ENCODE measurements around the gene BTBD19.
"Not testable (repeated sequence)": the region's sequence is repeated elsewhere in the genome, so short reads cannot be mapped to it uniquely, and the experiment has no call there.

Gene BTBD19

DNA sequence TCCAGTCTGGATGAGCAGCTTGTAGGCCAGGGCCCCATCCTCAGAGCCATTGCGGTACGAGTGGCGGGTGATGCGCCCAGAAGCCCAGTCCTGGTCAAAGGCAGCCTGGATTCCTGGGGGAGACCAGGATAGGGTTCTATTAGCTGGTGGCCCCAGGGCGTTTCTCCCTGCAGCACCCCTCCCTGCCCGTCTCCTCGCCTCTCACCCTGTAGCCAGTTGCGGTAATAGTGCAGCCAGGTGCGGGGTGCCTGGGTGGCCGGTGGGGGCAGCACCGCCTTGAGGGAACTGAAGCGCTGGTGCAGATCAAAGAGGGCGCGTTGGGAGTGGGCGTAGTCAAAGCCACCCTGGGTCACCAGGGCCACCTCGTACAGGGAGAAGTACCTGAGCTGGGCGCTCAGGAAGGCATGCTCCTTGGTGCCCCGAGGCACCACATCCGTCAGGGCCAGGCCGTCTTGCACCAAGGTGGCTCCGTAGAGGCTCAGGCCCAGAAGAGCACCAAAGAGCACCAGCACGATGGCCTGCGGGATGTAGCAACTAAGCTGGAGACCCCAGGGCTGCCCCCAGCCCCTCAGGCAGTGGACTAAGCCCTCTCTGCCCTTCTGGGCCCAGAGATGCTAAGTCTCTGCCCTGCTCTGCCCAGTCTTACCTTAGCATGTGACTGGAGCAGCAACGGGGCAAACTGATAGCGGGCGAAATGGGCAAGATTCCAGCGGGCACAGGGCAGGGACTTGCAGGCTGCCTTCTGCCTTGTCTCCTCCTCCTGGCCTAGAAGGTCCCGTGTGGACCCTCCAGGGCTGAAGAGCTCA is 19.1 kb downstream of the BTBD19 start:
- DNase-seq (ENCODE audit: low read depth in 2 of 3, low spot score in 1 of 3) = no peak

DNA sequence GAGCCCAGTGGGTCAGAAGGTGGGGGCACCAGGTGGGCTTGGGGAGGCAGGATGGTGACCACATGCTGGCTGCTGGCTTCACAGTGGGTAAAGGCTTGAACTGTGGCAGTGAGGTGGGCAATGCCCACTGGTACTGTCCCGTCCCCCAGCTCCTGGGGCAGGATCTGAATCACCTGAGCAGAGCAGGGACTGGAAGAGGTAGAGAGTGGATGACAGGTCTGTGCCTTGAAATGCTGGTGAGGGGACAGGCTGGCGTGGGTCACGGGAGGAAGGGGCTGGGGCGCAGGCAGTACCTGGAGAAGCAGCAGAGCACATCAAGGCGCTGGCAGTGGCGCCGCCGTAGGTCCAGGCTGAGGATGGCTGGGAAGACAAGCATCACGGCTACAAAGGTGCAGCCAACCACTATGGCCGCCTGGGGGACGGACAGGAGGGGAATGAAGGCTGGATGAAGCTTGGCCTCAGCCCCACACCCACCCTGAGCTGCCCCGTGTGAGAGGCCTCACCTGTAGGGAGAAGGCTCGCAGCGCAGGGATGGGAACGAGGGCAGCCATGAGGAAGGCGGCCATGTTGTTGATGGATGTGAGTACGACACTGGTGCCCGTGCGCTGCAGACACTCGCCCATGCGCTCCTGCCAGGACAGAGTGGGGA is 19.8 kb downstream of the BTBD19 start:
- DNase-seq (ENCODE audit: low read depth in 2 of 3, low spot score in 1 of 3) = no peak

DNA sequence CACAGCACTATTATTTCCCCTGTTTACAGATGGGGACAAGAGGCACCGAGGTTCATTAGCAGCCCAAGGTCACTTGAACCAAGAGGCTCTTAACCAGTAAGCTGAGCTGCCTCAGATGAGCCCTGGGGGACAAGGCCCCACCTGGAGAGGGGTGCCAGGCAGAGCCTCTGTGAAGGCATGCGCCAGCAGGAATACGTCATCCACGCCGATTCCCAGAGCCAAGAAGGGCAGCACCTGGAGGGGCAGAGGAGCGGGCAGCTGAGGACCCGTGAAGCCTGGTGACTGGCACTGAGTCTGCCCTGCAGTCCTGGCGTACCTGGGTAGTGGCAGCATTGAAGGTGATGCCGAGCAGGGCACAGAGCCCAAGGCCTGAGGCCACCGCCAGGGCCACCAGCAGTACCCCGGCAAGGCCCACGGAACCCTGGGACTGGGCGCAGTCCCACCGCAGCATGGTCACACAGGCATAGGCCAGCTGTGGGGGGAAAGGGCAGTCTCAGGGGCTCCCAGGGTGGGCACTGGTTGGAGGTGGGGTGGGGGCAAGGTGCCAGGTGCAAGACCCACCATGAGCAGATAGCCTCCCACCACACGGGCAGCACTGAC is 20.6 kb downstream of the BTBD19 start:
- no peak for DNase-seq (ENCODE audit: low read depth in 2 of 3, low spot score in 1 of 3)

DNA sequence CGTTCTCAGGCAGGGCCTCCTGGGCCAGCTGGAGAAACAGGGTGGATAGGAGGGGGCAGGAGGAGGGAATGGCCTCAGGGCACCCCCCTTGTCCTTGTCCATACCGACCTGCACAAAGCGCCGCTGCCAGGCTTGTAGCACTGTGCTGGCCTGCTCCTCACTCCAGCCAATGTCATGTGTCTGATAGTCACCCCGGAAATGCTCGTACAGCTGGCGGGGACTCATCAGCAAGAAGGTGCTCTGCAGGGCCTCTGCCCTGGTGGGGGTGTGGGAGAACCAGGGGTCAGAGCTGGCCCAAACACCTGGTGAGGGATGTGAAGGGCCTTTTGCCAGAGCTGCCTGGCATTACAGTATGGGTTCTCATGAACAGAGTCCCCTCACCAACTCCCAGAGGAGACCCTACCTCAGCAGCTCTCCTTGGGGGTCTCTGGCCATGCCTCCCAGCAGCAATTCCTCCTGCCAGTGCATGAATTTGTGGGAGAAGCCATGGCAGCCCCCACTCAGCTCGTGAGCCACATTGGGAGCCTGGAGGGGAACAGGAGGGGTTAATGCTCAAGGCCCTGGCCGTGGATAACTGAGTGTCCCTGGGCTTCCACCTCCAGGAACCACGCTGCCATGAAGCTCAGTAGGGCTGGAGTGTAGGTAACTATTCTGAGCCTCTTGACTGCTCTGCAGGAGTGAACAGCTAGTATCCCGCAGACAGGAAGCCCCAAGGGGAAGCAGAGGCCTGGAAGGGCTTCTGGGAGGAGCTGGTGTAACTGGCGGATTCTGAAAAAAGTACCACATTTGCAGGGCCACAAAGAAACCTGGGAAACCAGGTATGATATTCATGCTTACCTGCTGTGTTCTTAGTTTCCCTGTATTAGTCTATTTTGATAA is 21.4 kb downstream of the BTBD19 start:
- no peak for DNase-seq (ENCODE audit: low read depth in 2 of 3, low spot score in 1 of 3)

DNA sequence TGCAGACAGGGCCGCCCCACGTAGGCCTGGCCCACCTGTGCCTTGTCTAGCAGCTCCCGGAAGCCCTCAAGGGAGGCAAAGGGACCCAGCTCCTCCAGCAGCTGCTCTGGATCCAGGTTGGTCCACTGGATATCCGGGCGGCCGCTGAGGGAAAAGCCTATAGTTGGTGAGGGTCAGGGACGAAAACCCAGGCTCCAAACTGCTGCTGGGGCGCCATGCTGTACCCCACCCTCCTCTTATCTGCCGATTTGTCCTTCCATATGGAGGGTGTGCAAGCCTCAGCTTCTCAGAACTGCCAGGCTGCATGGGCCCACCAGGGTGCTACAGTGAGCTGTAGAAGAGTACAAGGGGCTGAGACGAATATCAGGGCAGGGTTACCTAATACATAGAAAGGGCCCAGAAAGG is 22.6 kb downstream of the BTBD19 start:
- DNase-seq (ENCODE audit: low read depth in 2 of 3, low spot score in 1 of 3) = no peak

DNA sequence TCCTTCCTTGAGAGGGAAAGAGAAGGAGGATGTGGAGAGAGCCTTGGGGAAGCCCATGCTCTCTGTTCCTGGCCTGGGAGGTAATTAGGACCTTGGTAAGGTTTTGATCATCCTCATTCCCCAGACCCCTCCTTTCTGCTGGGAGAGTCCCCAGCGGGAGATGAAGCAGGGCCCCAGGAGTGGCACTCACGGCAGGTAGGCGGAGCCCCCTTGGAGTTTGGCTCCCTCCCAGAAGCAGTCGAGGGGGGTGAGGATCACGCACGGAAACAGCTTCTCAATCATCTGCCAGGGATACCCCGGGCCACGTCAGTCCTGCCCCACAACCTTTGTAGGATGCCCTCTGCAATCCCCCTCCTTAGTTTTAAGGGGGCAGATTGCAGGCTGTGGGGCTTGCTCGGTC is 23.2 kb downstream of the BTBD19 start:
- DNase-seq (ENCODE audit: low read depth in 2 of 3, low spot score in 1 of 3) = no peak

DNA sequence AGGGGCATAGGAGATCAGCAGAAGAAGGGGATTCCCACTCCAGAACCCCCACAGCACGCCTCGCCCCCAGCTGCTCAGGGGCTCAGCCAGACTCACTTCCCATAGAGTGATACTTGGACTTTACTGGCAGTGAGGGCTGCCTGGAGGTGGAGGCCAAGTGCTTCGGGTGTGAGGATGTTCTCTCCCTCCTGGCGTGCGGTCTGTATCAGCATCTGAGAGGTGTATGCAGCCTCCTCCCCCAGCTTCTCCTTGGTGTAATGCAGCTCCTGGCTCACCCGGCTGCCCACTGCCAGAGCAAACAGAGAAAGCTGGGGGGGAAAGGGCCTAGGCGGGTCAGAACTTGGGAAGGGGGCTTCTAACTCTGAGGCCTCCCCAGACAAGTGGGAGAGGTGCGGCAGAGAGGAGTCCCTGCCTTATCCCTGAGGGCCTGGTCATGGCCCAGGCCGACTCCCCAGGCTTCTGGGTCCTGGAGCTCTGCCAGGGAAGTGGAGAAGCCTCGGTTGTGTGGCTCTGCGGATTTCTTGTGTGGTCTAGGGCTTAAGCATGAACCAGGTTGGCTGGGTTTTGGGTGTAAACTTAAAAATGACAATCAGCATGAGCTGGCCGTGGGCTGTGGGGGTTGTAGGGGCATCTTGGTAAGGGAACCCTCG is 23.9 kb downstream of the BTBD19 start:
- DNase-seq (ENCODE audit: low read depth in 2 of 3, low spot score in 1 of 3) = no peak

DNA sequence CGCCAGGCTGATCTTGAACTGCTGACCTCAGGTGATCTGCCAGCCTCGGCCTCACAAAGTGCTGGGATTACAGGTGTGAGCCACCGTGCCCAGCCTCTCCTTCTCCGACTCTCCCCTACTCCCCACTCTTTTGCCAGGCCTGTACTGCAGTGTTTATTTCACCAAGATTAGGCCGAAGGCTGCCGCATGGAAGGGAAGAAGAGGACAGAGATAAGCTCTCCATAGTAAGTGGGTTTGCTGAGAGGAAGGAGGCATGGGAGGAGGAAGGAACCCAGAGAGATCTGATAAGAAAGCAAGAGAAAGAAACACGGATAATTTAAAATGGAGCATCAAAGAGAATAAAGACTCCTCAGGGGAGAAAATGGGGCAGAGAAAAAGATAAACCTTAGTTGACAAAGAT is 26.0 kb downstream of the BTBD19 start:
- no peak for DNase-seq (ENCODE audit: low read depth in 2 of 3, low spot score in 1 of 3)

DNA sequence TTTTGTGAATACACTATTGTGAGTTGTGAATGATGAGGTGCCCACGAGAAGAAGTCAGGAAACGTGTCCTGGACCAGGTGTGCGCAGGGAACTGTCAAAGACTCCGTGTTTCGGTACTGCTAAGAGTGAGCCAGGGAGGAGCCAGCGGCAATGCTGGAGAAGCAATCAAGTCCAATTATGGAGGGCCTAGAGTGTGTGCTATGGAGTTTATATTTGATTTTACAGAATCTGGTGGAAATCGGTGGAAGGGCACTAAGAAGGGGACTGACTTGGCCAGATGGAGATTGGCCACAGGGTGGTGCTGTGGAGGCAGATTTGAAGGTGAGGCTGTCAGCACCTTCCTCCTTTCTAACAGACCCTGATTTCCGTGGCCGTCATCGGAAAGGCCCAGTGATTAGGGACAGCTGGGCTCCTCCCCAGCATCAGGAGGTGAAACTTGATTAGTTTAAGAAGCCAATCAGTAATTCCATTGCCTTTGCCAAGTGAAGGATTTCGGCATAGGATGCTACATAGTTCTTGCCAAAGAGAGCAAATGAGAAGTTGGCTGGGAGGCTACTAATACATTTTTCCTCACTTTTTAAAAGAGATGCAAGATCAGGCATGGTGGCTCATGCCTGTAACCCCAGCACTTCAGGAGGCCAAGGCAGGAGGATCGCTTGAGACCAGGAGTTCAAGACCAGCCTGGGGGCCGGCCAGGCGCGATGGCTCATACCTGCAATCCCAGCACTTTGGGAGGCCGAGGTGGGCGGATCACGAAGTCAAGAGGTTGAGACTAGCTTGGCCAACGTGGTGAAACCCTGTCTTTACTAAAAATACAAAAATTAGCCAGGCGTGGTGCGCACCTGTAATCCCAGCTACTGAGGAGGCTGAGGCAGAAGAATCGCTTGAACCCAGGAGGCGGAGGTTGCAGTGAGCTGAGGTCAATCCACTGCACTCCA is 27.7 kb downstream of the BTBD19 start:
- peak; percentile 82 to 92 (median 85) for DNase-seq (ENCODE audit: low read depth in 2 of 3, low spot score in 1 of 3)

DNA sequence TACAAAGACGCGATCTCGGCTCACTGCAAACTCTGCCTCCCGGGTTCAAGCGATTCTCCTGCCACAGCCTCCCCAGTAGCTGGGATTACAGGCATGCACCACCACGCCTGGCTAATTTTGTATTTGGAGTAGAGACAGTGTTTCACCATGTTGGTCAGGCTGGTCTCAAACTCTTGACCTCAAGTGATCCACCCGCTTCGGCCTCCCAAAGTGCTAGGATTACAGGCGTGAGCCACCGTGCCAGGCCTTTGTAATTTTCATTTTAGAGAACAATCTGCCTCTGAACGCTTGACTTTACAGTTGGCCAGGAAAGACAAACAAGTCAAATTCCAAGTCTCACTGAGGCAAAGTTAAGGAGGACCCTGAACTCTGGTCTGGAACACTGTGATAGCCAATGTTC is 30.0 kb downstream of the BTBD19 start:
- not testable (repeated sequence) for DNase-seq (ENCODE audit: low read depth in 2 of 3, low spot score in 1 of 3)

DNA sequence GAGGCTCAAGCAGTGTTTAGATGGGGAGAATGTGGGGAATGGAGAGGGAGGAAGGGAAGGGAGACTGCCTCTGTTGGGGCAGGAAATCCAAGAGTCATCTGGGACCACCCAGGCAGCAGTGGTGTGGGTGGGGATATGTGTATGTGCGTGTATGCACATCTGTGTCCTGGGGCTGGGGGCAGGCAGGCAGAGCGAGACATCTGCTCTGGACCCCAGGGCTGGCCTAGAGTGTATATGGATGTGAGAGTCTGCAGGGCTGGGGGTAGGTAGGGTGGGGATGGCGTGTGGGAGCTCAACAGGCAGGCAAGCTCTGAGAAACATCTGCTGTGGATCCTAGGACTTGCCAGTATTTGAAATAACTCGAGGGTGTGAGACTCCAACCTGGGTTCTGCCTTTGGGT is 31.3 kb downstream of the BTBD19 start:
- DNase-seq (ENCODE audit: low read depth in 2 of 3, low spot score in 1 of 3) = no peak

DNA sequence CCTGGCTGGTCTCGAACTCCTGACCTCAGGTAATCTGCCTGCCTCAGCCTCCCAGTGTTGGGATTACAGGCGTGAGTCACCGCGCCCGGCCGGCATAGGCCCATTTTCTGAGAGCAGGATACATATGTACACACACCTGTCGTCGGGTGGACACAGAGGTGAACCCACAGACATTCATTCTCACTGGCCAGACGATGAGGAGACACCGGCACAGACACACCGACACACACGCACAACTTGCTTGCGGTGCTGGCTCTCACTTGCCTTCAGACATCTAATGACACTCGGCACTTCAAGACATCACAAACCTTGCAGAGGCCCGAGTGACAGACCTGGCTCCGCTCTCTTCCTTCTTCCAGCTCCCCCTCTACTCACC is 34.2 kb downstream of the BTBD19 start:
- DNase-seq (ENCODE audit: low read depth in 2 of 3, low spot score in 1 of 3) = no peak

DNA sequence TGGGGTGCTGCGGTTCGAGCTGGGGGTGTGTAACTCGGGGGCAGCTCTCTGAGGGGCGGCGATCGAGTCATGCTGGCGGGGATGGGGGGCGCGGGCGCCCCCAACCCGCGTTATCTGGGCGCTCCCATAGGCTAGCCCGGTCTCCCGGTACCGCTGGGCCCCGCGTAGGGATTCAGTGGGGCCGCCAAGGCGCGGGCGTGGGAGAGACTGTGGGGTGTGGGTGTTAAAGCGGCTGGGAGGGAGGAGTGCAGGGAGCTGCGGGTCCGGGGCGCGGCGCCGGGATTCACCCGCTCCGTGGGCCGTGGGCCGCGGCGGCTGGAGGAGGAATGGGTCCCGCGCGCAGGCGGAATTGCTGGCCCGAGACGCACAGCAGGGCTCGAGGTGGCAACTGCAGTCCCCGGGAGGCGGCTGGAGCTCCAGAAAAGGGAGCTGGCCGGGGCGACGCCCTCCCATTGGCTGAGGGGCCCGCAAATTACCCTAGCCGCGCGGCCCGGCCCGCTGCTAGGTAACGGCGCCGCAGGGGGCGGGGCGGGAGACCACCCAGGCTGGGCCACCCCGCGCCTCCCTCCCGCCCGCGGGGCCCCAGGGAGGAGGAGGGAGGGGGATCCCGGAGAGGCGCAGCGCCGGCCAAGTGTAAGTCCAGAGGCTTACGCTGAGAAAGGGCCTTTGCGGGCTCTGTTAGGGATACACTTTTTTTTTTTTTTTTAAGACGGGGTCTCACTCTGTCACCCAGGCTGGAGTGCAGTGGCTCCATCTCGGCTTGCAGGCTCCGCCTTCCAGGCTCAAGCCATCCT is 34.7 kb downstream of the BTBD19 start, which contains the start of gene PTCH2:
PTCH2 (minus strand) TSS at position 392 of the 794 bp plus-strand sequence; CDS start at position 71, 321 bp downstream.
- no peak for DNase-seq (ENCODE audit: low read depth in 2 of 3, low spot score in 1 of 3)

DNA sequence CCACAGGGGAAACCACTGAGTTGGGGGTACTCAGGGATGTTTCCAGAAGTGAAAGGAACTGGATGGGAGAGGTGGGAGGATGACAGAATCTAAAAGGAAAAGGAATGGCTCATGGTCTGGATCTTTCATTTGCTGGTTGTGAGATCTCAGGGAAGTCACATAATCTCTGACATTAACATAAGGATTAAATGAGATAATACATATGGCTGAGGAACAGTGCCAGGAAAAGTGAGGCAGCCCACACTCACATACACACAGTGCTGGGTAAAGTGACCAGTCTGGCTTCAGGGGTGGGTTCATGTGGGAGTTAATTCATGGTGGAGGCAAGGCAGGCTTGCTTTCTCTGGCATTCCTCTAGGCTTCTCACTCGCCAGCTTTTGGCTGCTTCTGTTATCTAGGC is 38.7 kb downstream of the BTBD19 start:
- DNase-seq (ENCODE audit: low read depth in 2 of 3, low spot score in 1 of 3) = no peak

DNA sequence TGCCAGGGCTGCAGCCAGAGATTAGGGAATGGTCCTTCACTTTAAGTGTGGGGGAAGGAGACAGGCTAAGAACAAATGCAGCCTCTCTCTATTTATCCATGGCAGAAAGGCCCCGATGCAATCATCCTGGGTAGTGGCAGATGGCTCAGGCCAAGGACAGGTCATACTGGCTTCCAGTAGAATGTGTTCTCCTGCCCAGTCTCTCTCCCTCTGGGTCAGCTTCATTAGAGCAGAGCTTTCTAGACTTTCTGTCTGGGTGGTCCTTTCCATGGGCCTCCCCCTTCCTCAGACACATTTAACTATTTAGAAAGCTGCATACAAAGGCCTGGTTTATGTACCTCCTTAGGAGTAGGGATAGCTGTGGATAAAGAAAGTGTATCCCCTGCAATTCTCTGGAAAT is 39.5 kb downstream of the BTBD19 start:
- no peak for DNase-seq (ENCODE audit: low read depth in 2 of 3, low spot score in 1 of 3)

DNA sequence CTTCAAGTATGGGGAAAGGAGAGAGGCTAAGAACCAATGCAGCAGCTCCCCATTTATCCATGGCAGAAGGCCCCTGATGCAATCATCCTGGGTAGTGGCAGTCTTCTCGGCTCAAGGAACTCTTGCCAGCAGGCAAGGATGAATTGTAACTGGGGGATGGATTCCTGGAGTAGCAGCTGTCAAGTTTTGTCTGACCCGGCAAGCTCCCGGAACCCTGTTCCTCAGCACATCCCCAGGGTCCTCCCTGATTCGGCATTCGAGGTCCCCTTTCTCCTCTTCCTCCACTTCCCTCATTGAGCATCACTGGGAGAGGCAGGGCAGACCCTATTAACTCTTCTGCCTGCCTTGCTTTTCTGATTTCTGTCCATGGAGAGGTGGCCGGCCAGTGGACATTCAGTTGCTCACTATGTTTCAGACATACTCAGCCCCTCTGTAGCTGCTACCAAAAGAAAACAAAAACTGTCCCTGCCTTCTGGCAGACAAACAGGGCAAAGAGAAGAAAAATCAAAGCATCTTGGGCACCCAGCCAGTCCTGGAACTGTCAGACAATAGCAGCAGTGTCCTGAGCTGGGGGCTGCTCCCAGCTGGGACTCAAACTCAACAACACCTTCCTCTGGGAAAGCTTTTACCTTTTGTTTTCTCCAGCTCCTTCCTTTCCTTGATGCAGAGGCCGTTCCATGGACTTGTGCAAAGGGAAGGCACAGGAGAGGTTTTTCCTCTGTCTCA is 40.3 kb downstream of the BTBD19 start:
- DNase-seq (ENCODE audit: low read depth in 2 of 3, low spot score in 1 of 3) = no peak

DNA sequence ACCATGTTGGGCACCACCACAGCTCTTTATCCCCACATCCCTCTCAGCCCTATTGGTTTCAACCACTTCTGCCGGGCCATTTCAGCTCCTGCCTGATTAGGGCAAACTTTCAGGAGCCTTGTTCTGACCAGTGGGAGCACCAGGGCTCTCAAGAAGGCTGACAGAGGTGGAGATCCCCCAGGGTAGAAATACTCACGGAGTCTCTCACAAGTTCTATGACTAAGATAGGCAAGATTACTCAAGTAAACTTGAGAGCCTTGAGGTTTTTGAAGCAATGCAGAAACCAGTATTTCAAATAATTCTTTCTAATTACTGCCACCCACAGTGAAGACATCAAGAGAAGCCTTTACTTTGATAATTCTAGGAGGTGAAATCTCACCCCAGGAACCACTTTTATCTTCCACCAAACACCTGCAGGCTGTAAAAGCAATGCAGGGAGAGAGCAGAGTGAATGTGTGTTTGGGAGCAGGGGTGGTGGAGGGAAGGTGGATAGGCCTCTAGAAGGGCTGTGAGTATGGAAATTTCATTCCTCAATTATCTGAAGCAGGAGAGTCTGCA is 41.3 kb downstream of the BTBD19 start:
- DNase-seq (ENCODE audit: low read depth in 2 of 3, low spot score in 1 of 3) = no peak

DNA sequence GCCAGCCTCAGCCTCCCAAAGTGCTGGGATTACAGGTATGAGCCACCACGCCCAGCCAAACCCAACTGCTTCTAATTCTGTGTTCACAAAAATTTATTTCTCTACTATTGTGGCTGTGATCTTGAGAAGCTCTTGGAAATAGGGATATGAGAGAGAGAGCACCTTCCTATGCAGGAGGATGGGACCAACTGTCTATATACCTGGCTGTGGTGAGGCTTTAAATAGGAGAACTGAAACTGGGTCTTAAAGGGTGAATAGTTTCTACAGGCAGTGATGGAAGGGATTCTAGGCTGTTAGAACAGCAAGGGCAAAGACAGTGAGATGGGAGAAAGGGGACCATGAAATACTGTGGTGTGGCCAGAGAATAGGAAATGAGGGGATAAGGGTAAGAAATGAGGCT is 43.0 kb downstream of the BTBD19 start:
- DNase-seq (ENCODE audit: low read depth in 2 of 3, low spot score in 1 of 3) = no peak

Measured in stimulated activated CD4-positive, alpha-beta T cell treated with anti-CD3 and anti-CD28 coated beads, Interleukin-12 subunit alpha, Interleukin-12 subunit beta, amount 100 ng/mL, for 48 hours (primary cell).